ENCODE results near the gene METTL18.
"Not testable (repeated sequence)": the region's sequence is repeated elsewhere in the genome, so short reads cannot be mapped to it uniquely, and the experiment has no call there.

Gene METTL18

GRCh38 chr1:169794530-169795416, at the start of gene METTL18:
TSS of gene METTL18 (minus strand) at chr1:169794907. CDS start at chr1:169793695, 1,212 bp downstream.
- DNase-seq (ENCODE audit: low spot score), result peak; percentile 94

GRCh38 chr1:169838942-169839341, 44.2 kb upstream of the METTL18 start:
- no peak for DNase-seq (ENCODE audit: low spot score)

- no peak for DNase-seq (ENCODE audit: low spot score)
Observed at GRCh38 chr1:169836198-169836597, 41.5 kb upstream of the METTL18 start.

GRCh38 chr1:169835647-169836046, 40.9 kb upstream of the METTL18 start:
- no peak for DNase-seq (ENCODE audit: low spot score)

GRCh38 chr1:169834869-169835268, 40.2 kb upstream of the METTL18 start:
- no peak for DNase-seq (ENCODE audit: low spot score)

GRCh38 chr1:169833179-169833901, 38.6 kb upstream of the METTL18 start:
- DNase-seq (ENCODE audit: low spot score), result no peak

GRCh38 chr1:169829671-169830070, 35.0 kb upstream of the METTL18 start:
- DNase-seq (ENCODE audit: low spot score), result no peak

GRCh38 chr1:169824153-169824552, 29.4 kb upstream of the METTL18 start:
- DNase-seq (ENCODE audit: low spot score), result no peak

- DNase-seq (ENCODE audit: low spot score), result no peak
Observed at GRCh38 chr1:169821500-169821899, 26.8 kb upstream of the METTL18 start.

GRCh38 chr1:169816617-169817016, 21.9 kb upstream of the METTL18 start:
- no peak for DNase-seq (ENCODE audit: low spot score)

- DNase-seq (ENCODE audit: low spot score), result no peak
Observed at GRCh38 chr1:169814265-169814664, 19.6 kb upstream of the METTL18 start.

- DNase-seq (ENCODE audit: low spot score), result no peak
Observed at GRCh38 chr1:169812131-169812530, 17.4 kb upstream of the METTL18 start.

GRCh38 chr1:169811418-169812035, 16.8 kb upstream of the METTL18 start:
- DNase-seq (ENCODE audit: low spot score), result not testable (repeated sequence)

GRCh38 chr1:169809370-169810095, 14.8 kb upstream of the METTL18 start:
- DNase-seq (ENCODE audit: low spot score), result no peak

GRCh38 chr1:169804941-169805340, 10.2 kb upstream of the METTL18 start:
- DNase-seq (ENCODE audit: low spot score), result no peak

- no peak for DNase-seq (ENCODE audit: low spot score)
Observed at GRCh38 chr1:169802888-169803287, 8.2 kb upstream of the METTL18 start.

- no peak for DNase-seq (ENCODE audit: low spot score)
Observed at GRCh38 chr1:169797281-169797680, 2.6 kb upstream of the METTL18 start.

GRCh38 chr1:169796274-169796810, 1.6 kb upstream of the METTL18 start:
- DNase-seq (ENCODE audit: low spot score), result no peak

GRCh38 chr1:169795687-169796086, 980 bp upstream of the METTL18 start:
- DNase-seq (ENCODE audit: low spot score), result no peak

GRCh38 chr1:169793730-169794129, 977 bp downstream of the METTL18 start:
- no peak for DNase-seq (ENCODE audit: low spot score)

GRCh38 chr1:169788402-169788801, 6.3 kb downstream of the METTL18 start:
- DNase-seq (ENCODE audit: low spot score), result no peak

GRCh38 chr1:169786974-169787373, 7.7 kb downstream of the METTL18 start:
- DNase-seq (ENCODE audit: low spot score), result no peak
